ENCODE data around the gene ASCC1. TPM values are rescaled to one million over a fixed set of nuclear protein-coding genes. Genes with fewer than 3 reads are reported as not detected.
"Not testable (repeated sequence)": the region's sequence is repeated elsewhere in the genome, so short reads cannot be mapped to it uniquely, and the experiment has no call there.

Gene ASCC1
- total RNA-seq, 1 donor = 14.2 TPM

GRCh38 chr10:72174297-72174662 is 41.8 kb downstream of the ASCC1 start:
- H3K27me3 ChIP-seq (ENCODE audit: insufficient read depth, low read length) = no peaks in the 10 kb centered on the region
- H3K4me1 ChIP-seq (ENCODE audit: insufficient read depth, low read length) = peaks cover 5% of the 10 kb centered on the region
- H3K4me3 ChIP-seq (ENCODE audit: low read length) = no peak overlapping the region
- H3K9me3 ChIP-seq (ENCODE audit: low read depth, low read length) = no peaks in the 10 kb centered on the region

- H3K27me3 ChIP-seq (ENCODE audit: insufficient read depth, low read length) = no peaks in the 10 kb centered on the region
Observed at GRCh38 chr10:72173619-72174296, 42.3 kb downstream of the ASCC1 start.

GRCh38 chr10:72173262-72173618 is 42.8 kb downstream of the ASCC1 start:
- no peak overlapping the region for H3K4me3 ChIP-seq (ENCODE audit: low read length)
- H3K9me3 ChIP-seq (ENCODE audit: low read depth, low read length) = no peaks in the 10 kb centered on the region
- H3K4me1 ChIP-seq (ENCODE audit: insufficient read depth, low read length) = peaks cover 5% of the 10 kb centered on the region
- H3K27me3 ChIP-seq (ENCODE audit: insufficient read depth, low read length) = no peaks in the 10 kb centered on the region

More at GRCh38 chr10:72173619-72174296, 42.3 kb downstream of the ASCC1 start:
- H3K4me1 ChIP-seq (ENCODE audit: insufficient read depth, low read length) = peaks cover 5% of the 10 kb centered on the region
- H3K4me3 ChIP-seq (ENCODE audit: low read length) = no peak overlapping the region
- H3K9me3 ChIP-seq (ENCODE audit: low read depth, low read length) = no peaks in the 10 kb centered on the region

DNA sequence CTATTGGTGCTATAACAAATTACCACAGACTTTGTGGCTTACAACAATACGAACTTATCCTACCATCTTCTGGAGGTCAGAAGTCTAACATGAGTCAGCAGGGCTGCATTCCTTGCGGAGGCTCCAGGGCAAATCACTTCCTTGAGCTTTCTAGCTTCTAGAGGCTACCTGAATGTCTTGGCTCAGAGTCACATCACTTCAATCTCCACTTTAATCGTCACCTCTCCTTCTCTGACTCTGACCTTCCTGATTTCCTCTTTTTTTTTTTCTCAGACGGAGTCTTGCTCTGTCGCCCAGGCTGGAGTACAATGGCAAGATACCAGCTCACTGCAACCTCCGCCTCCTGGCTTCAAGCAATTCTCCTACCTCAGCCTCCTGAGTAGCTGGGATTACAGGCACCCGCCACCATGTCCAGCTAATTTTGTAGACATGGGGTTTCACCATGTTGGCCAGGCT is 44.9 kb downstream of the ASCC1 start:
- Histone ChIP-seq H3K9me3 (ENCODE audit: low read depth, low read length) (no peaks in the 10 kb centered on the region), H3K4me1 (ENCODE audit: insufficient read depth, low read length) (peaks cover 5% of the 10 kb centered on the region), H3K4me3 (ENCODE audit: low read length) (no peak overlapping the region), H3K27me3 (ENCODE audit: insufficient read depth, low read length) (no peaks in the 10 kb centered on the region)

- peaks cover 5% of the 10 kb centered on the region for H3K4me1 ChIP-seq (ENCODE audit: insufficient read depth, low read length)
- no peaks in the 10 kb centered on the region for H3K27me3 ChIP-seq (ENCODE audit: insufficient read depth, low read length)
- H3K4me3 ChIP-seq (ENCODE audit: low read length) = no peak overlapping the region
- H3K9me3 ChIP-seq (ENCODE audit: low read depth, low read length) = no peaks in the 10 kb centered on the region
Observed at GRCh38 chr10:72170733-72171132, 45.3 kb downstream of the ASCC1 start.

- Histone ChIP-seq H3K4me3 (ENCODE audit: low read length) (no peak overlapping the region), H3K9me3 (ENCODE audit: low read depth, low read length) (no peaks in the 10 kb centered on the region), H3K4me1 (ENCODE audit: insufficient read depth, low read length) (peaks cover 4% of the 10 kb centered on the region), H3K27me3 (ENCODE audit: insufficient read depth, low read length) (no peaks in the 10 kb centered on the region)
Observed at GRCh38 chr10:72170263-72170662, 45.8 kb downstream of the ASCC1 start.

GRCh38 chr10:72167118-72167517 is 49.0 kb downstream of the ASCC1 start:
- Histone ChIP-seq H3K27me3 (ENCODE audit: insufficient read depth, low read length) (no peaks in the 10 kb centered on the region), H3K4me1 (ENCODE audit: insufficient read depth, low read length) (peaks cover 4% of the 10 kb centered on the region), H3K4me3 (ENCODE audit: low read length) (no peak overlapping the region), H3K9me3 (ENCODE audit: low read depth, low read length) (no peaks in the 10 kb centered on the region)

- H3K4me3 ChIP-seq (ENCODE audit: low read length) = no peak overlapping the region
- peaks cover 4% of the 10 kb centered on the region for H3K4me1 ChIP-seq (ENCODE audit: insufficient read depth, low read length)
- H3K27me3 ChIP-seq (ENCODE audit: insufficient read depth, low read length) = no peaks in the 10 kb centered on the region
- H3K9me3 ChIP-seq (ENCODE audit: low read depth, low read length) = no peaks in the 10 kb centered on the region
Observed at GRCh38 chr10:72164617-72165016, 51.5 kb downstream of the ASCC1 start.

- Histone ChIP-seq H3K9me3 (ENCODE audit: low read depth, low read length) (no peaks in the 10 kb centered on the region), H3K4me3 (ENCODE audit: low read length) (no peak overlapping the region), H3K4me1 (ENCODE audit: insufficient read depth, low read length) (peaks cover 4% of the 10 kb centered on the region), H3K27me3 (ENCODE audit: insufficient read depth, low read length) (no peaks in the 10 kb centered on the region)
Observed at GRCh38 chr10:72162978-72163377, 53.1 kb downstream of the ASCC1 start.

DNA sequence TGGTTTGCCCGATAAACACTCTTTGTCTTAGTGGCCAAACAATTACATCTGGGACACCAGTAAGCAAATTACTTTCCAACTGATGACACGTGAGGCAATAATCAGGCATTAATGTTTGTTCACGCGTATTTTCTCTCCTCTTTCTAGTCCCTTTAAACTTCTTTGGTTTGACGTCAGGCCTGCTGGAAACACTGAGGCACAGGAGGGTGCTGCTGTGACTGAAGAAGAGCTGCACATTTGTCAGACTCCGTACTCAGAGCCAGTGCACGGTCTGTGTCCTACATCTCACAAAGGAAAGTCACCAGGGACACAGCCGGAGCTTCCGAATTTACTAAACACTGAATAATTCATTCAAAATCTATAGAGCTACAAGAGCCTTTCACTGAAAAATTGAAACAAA is 57.9 kb downstream of the ASCC1 start:
- H3K9me3 ChIP-seq (ENCODE audit: low read depth, low read length) = no peaks in the 10 kb centered on the region

DNA sequence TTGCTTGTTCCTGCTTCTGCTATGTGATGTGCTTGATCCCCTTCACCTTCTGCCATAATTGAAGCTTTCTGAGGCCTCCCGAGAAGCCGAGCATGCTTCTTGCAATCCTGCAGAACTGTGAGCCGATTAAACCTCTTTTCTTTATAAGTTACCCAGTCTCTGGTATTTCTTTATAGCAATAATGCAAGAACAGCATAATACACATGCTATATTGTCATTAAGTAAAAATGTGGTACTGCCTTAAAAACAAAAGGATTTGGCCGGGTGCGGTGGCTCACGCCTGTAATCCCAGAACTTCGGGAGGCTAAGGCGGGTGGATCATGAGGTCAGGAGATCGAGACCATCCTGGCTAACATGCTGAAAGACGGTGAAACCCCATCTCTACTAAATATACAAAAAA is 59.9 kb downstream of the ASCC1 start:
- Histone ChIP-seq H3K27me3 (ENCODE audit: insufficient read depth, low read length) (no peaks in the 10 kb centered on the region), H3K4me3 (ENCODE audit: low read length) (no peak overlapping the region), H3K9me3 (ENCODE audit: low read depth, low read length) (no peaks in the 10 kb centered on the region), H3K4me1 (ENCODE audit: insufficient read depth, low read length) (no peaks in the 10 kb centered on the region)

More for the DNA sequence above, 57.9 kb downstream of the ASCC1 start:
- Histone ChIP-seq H3K4me3 (ENCODE audit: low read length) (no peak overlapping the region), H3K27me3 (ENCODE audit: insufficient read depth, low read length) (no peaks in the 10 kb centered on the region), H3K4me1 (ENCODE audit: insufficient read depth, low read length) (no peaks in the 10 kb centered on the region)

DNA sequence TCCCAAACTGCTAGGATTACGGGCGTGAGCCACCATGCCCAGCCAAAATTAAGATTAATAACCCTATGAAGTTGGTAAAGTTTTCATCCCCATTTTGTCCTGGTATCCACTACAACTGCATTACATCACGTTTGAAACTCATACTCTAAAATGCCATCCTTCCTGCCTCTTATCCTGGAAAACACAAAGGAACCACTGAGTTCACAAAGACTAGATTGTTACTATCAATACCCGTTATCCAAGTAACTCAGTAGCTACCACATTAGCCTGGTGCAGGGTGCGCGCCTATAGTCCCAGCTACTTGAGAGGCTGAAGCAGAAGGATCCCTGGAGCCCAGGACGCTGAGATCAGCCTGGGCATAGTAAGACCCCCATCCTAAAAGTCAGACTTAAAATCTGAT is 63.8 kb downstream of the ASCC1 start:
- Histone ChIP-seq H3K27me3 (ENCODE audit: insufficient read depth, low read length) (no peaks in the 10 kb centered on the region), H3K4me3 (ENCODE audit: low read length) (no peak overlapping the region), H3K4me1 (ENCODE audit: insufficient read depth, low read length) (no peaks in the 10 kb centered on the region), H3K9me3 (ENCODE audit: low read depth, low read length) (no peaks in the 10 kb centered on the region)

- not testable (repeated sequence) for H3K9me3 ChIP-seq (ENCODE audit: low read depth, low read length); H3K4me3 ChIP-seq (ENCODE audit: low read length); H3K27me3 ChIP-seq (ENCODE audit: insufficient read depth, low read length); H3K4me1 ChIP-seq (ENCODE audit: insufficient read depth, low read length)
Observed at GRCh38 chr10:72150746-72151478, 65.2 kb downstream of the ASCC1 start.

DNA sequence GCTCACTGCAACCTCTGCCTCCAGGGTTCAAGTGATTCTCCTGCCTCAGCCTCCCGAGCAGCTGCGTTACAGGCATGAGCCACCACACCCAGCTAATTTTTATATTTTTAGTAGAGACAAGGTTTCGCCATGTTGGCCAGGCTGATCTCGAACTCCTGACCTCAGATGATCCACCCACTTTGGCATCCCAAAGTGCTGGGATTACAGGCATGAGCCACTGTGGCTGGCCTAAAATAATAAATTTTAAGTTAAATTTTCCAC is 68.8 kb downstream of the ASCC1 start:
- not testable (repeated sequence) for H3K9me3 ChIP-seq (ENCODE audit: low read depth, low read length); H3K4me1 ChIP-seq (ENCODE audit: insufficient read depth, low read length); H3K27me3 ChIP-seq (ENCODE audit: insufficient read depth, low read length); H3K4me3 ChIP-seq (ENCODE audit: low read length)

GRCh38 chr10:72146559-72147323 is 69.3 kb downstream of the ASCC1 start:
- H3K4me1 ChIP-seq (ENCODE audit: insufficient read depth, low read length) = no peaks in the 10 kb centered on the region
- H3K9me3 ChIP-seq (ENCODE audit: low read depth, low read length) = no peaks in the 10 kb centered on the region
- H3K27me3 ChIP-seq (ENCODE audit: insufficient read depth, low read length) = no peaks in the 10 kb centered on the region
- H3K4me3 ChIP-seq (ENCODE audit: low read length) = no peak overlapping the region
